H9 (cell line): ENCODE data around the gene DNASE1. TPM values are rescaled to one million over a fixed set of nuclear protein-coding genes. Genes with fewer than 3 reads are reported as not detected.

Experiments used
- DNase-seq: peaks from one replicate; pipeline ENCODE4 v3.0.0-alpha.2; 2017
- H2AFZ ChIP-seq: one replicate; pipeline ENCODE4 v1.6.1; 2013; ENCODE audit warnings: mild to moderate bottlenecking, low read length, control low read depth, moderate library complexity
- H2AK5ac ChIP-seq: 2 replicates; pipeline ENCODE4 v1.6.1; 2013; ENCODE audit warnings: low read length, control low read depth, mixed read lengths; ENCODE audit not compliant: insufficient read length
- H2BK120ac ChIP-seq: one replicate; pipeline ENCODE4 v1.6.1; 2013; ENCODE audit warnings: low read depth, mild to moderate bottlenecking, low read length, control low read depth, inconsistent platforms; ENCODE audit not compliant: poor library complexity, severe bottlenecking
- H2BK12ac ChIP-seq: 2 replicates; pipeline ENCODE4 v1.6.1; 2013; ENCODE audit warnings: low read length, control low read depth, mixed read lengths, low read depth; ENCODE audit not compliant: insufficient read length
- H2BK15ac ChIP-seq: 2 replicates; pipeline ENCODE4 v1.6.1; 2013; ENCODE audit warnings: low read depth, low read length, control low read depth
- H2BK20ac ChIP-seq: one replicate; pipeline ENCODE4 v1.6.1; 2013; ENCODE audit warnings: low read depth, mild to moderate bottlenecking, low read length, control low read depth, inconsistent platforms; ENCODE audit not compliant: poor library complexity, severe bottlenecking
- H2BK5ac ChIP-seq: 2 replicates; pipeline ENCODE4 v1.6.1; 2013; ENCODE audit warnings: low read length, control low read depth, mixed read lengths; ENCODE audit not compliant: insufficient read length
- H3K14ac ChIP-seq: 2 replicates; pipeline ENCODE4 v1.6.1; 2013; ENCODE audit warnings: low read length, control low read depth; ENCODE audit not compliant: insufficient read depth
- H3K18ac ChIP-seq: 2 replicates; pipeline ENCODE4 v1.6.1; 2013; ENCODE audit warnings: low read depth, mild to moderate bottlenecking, mixed read lengths, low read length, control low read depth; ENCODE audit not compliant: insufficient read length
- H3K23ac ChIP-seq: 2 replicates; pipeline ENCODE4 v1.6.1; 2013; ENCODE audit warnings: low read length, control low read depth, mixed read lengths, low read depth; ENCODE audit not compliant: insufficient read length
- H3K23me2 ChIP-seq: 2 replicates; pipeline ENCODE4 v1.6.1; 2013; ENCODE audit warnings: low read depth, mild to moderate bottlenecking, mixed read lengths, low read length, control low read depth; ENCODE audit not compliant: insufficient read length, poor library complexity, severe bottlenecking
- H3K27ac ChIP-seq: 2 replicates; pipeline ENCODE4 v1.5.1; 2013; ENCODE audit warnings: low read length, control low read depth, mixed read lengths, low read depth; ENCODE audit not compliant: insufficient read length
- H3K27me3 ChIP-seq: 2 replicates; pipeline ENCODE4 v1.6.1; 2013; ENCODE audit warnings: low read length, control low read depth, inconsistent platforms; ENCODE audit not compliant: insufficient read depth
- H3K4ac ChIP-seq: 2 replicates; pipeline ENCODE4 v1.6.1; 2013; ENCODE audit warnings: low read depth, mild to moderate bottlenecking, control low read depth, inconsistent platforms, low read length, moderate library complexity
- H3K4me1 ChIP-seq: 2 replicates; pipeline ENCODE4 v1.6.1; 2013; ENCODE audit warnings: low read length, control low read depth, inconsistent platforms; ENCODE audit not compliant: insufficient read depth
- H3K4me2 ChIP-seq: 2 replicates; pipeline ENCODE4 v1.6.1; 2013; ENCODE audit warnings: low read length, control low read depth, mixed read lengths; ENCODE audit not compliant: insufficient read length, insufficient read depth
- H3K56ac ChIP-seq: 2 replicates; pipeline ENCODE4 v1.6.1; 2013; ENCODE audit warnings: low read depth, mild to moderate bottlenecking, mixed read lengths, low read length, control low read depth; ENCODE audit not compliant: insufficient read length
- H3K79me1 ChIP-seq: 2 replicates; pipeline ENCODE4 v1.6.1; 2013; ENCODE audit warnings: low read depth, mild to moderate bottlenecking, moderate library complexity, low read length, control low read depth, inconsistent platforms; ENCODE audit not compliant: insufficient read depth, poor library complexity, severe bottlenecking
- H3K79me2 ChIP-seq: 2 replicates; pipeline ENCODE4 v1.6.1; 2013; ENCODE audit warnings: low read length, control low read depth, inconsistent platforms; ENCODE audit not compliant: insufficient read depth
- H3K9ac ChIP-seq: 2 replicates; pipeline ENCODE4 v1.6.1; 2013; ENCODE audit warnings: low read length, control low read depth, mixed read lengths; ENCODE audit not compliant: insufficient read length; ENCODE audit errors: extremely low read depth
- H3K9me3 ChIP-seq: one replicate; pipeline ENCODE4 v1.6.1; 2013; ENCODE audit warnings: low read depth, low read length, inconsistent platforms; ENCODE audit not compliant: control insufficient read depth
- H3T11ph ChIP-seq: one replicate; pipeline ENCODE4 v1.6.1; 2013; ENCODE audit warnings: mild to moderate bottlenecking, low read length, control low read depth, inconsistent platforms
- H4K20me1 ChIP-seq: one replicate; pipeline ENCODE4 v1.6.1; 2013; ENCODE audit not compliant: control insufficient read depth, insufficient read length, insufficient read depth
- H4K5ac ChIP-seq: 2 replicates; pipeline ENCODE4 v1.6.1; 2013; ENCODE audit warnings: low read depth, mild to moderate bottlenecking, mixed read lengths, low read length, control low read depth; ENCODE audit not compliant: insufficient read length
- H4K8ac ChIP-seq: replicated peaks from 2 replicates; pipeline ENCODE4 v1.6.1; 2013; ENCODE audit warnings: low read length, control low read depth, mixed read lengths, low read depth; ENCODE audit not compliant: insufficient read length
- H4K91ac ChIP-seq: 2 replicates; pipeline ENCODE4 v1.6.1; 2013; ENCODE audit warnings: low read depth, mild to moderate bottlenecking, moderate library complexity, mixed read lengths, low read length, control low read depth; ENCODE audit not compliant: insufficient read length
- H3K27ac Mint-ChIP-seq, 3 experiments: 2 replicates in 2 of 3; 3 replicates in 1 of 3; pipeline ENCODE4 v1.8.0; 2020 to 2021; ENCODE audit warnings: mixed read lengths in 3 of 3, mild to moderate bottlenecking in 1 of 3, moderate library complexity in 1 of 3
- H3K27me3 Mint-ChIP-seq: 2 replicates; pipeline ENCODE4 v1.8.0; 2021; ENCODE audit warnings: low read depth, mild to moderate bottlenecking, moderate library complexity, mixed read lengths
- H3K36me3 Mint-ChIP-seq, 3 experiments: 2 replicates in 2 of 3; 3 replicates in 1 of 3; pipeline ENCODE4 v1.8.0; 2020 to 2021; ENCODE audit warnings: low read depth in 3 of 3, mixed read lengths in 3 of 3; ENCODE audit not compliant: insufficient read depth in 1 of 3
- H3K4me1 Mint-ChIP-seq, 2 experiments: 2 replicates each; pipeline ENCODE4 v1.8.0; 2020; ENCODE audit warnings: mixed read lengths in 2 of 2
- H3K4me3 Mint-ChIP-seq, 2 experiments: 2 replicates in 1 of 2; 3 replicates in 1 of 2; pipeline ENCODE4 v1.8.0; 2020 to 2021; ENCODE audit warnings: mild to moderate bottlenecking in 2 of 2, mixed read lengths in 2 of 2, moderate library complexity in 1 of 2
- H3K9me3 Mint-ChIP-seq, 2 experiments: 2 replicates in 1 of 2; 3 replicates in 1 of 2; pipeline ENCODE4 v1.8.0; 2020; ENCODE audit warnings: mild to moderate bottlenecking in 2 of 2, mixed read lengths in 2 of 2, moderate library complexity in 1 of 2
- CTCF ChIP-seq: fragments of 200-600 bp; sonication (generic); conservative IDR thresholded peaks from 3 replicates; pipeline ENCODE4 v1.8.0; 2021; ENCODE audit warnings: antibody characterized with exemption, mild to moderate bottlenecking
- WGBS: extraction: QIAGEN DNeasy Blood & Tissue Kit; methylation state at CpG from one replicate; pipeline ENCODE4 v1.1.7; 2013; ENCODE audit warnings: missing lambda C conversion rate, low lambda C conversion rate, mixed read lengths; ENCODE audit not compliant: insufficient read length; ENCODE audit errors: extremely low coverage; 5-methylcytosine and 5-hydroxymethylcytosine counted together
- total RNA-seq: library from RNA; stranded (reverse); gene quantifications from 2 replicates; pipeline ENCODE4 v1.2.1, GENCODE V29; 2021

DNASE1 gene
- total RNA-seq, 1 experiment from 2014 or later = 10.1 TPM

- Histone ChIP-seq H3K23me2 (no peaks in the 10 kb centered on the region), H3K4me2 (no peak overlapping the region), H2BK20ac (no peak overlapping the region), H4K20me1 (no peaks in the 10 kb centered on the region), H3T11ph (no peak overlapping the region), H3K9me3 (no peaks in the 10 kb centered on the region), H2BK12ac (no peak overlapping the region), H3K79me2 (peaks cover 2% of the 10 kb centered on the region; the same call in 1 of the 2 replicates), H3K18ac (no peak overlapping the region), H4K5ac (no peak overlapping the region), H2AK5ac (no peak overlapping the region), H3K27me3 (no peaks in the 10 kb centered on the region), H4K91ac (no peak overlapping the region), H3K9ac (no peak overlapping the region), H3K79me1 (no peaks in the 10 kb centered on the region), H2AFZ (no peak overlapping the region), H2BK5ac (no peak overlapping the region), H2BK120ac (no peak overlapping the region), H3K4ac (no peak overlapping the region), H3K4me1 (no peaks in the 10 kb centered on the region), H4K8ac (no peak overlapping the region), H3K27ac (no peak overlapping the region), H3K56ac (no peak overlapping the region), H3K23ac (no peak overlapping the region), H3K14ac (no peak overlapping the region), H2BK15ac (no peak overlapping the region)
- peaks cover 7 to 13% of the 10 kb centered on the region in 2 experiments; a peak in 3 of 4 replicates for H3K4me1 Mint-ChIP-seq
- no peaks in the 10 kb centered on the region for H3K27me3 Mint-ChIP-seq
- no peak overlapping the region for H3K4me3 Mint-ChIP-seq
- no peak for TF ChIP-seq CTCF
- H3K27ac Mint-ChIP-seq = peak overlapping the region in 2 of 3 experiments; percentile 61 to 84; a peak in 2 of 7 replicates
- H3K36me3 Mint-ChIP-seq = peaks cover 11 to 35% (median 23%) of the 10 kb centered on the region in 3 experiments; a peak in 6 of 7 replicates
- WGBS = no CpG with 5 or more reads among the region's 9 CpGs
- H3K9me3 Mint-ChIP-seq = no peaks in the 10 kb centered on the region
- no peak for DNase-seq
Measured at GRCh38 chr16:3694051-3694450, 39.6 kb downstream of the DNASE1 start.
